Bronchial epithelial cell (primary cell): Measurements from ENCODE around the gene PRR15L. TPM values are rescaled to one million over a fixed set of nuclear protein-coding genes. Genes with fewer than 3 reads are reported as not detected.
A peak's percentile ranks its signal among the peaks of the same experiment; 100 is the strongest.
"Not testable (repeated sequence)": the region's sequence is repeated elsewhere in the genome, so short reads cannot be mapped to it uniquely, and the experiment has no call there.

Source experiments
- DNase-seq: peaks from one replicate; pipeline ENCODE4 v3.0.0-alpha.2; 2010; ENCODE audit warnings: low read depth
- FAIRE-seq: peaks from 2 replicates; lab custom pipeline; 2011; peaks lifted over from hg19 to GRCh38; lab: Jason Lieb, UNC
- H3K27me3 ChIP-seq: 2 replicates; pipeline ENCODE4 v1.5.1; 2011; ENCODE audit warnings: low read length; ENCODE audit not compliant: control insufficient read depth, insufficient read depth
- H3K36me3 ChIP-seq: 2 replicates; pipeline ENCODE4 v1.5.1; 2011; ENCODE audit warnings: low read length; ENCODE audit not compliant: control insufficient read depth, insufficient read depth
- H3K4me3 ChIP-seq: 2 replicates; pipeline ENCODE4 v1.5.1; 2011; ENCODE audit warnings: mild to moderate bottlenecking, low read depth, low read length, control low read depth
- total RNA-seq: library from RNA; depleted of rRNA; stranded (reverse); fragments of >200 nt; gene quantifications from 2 replicates; pipeline ENCODE4 v1.2.1, GENCODE V29; 2014
- TF ChIP-seq, protein P1 (sequence below): IDR thresholded peaks from 2 replicates; pipeline ENCODE4 v1.5.1; 2011; ENCODE audit warnings: mild to moderate bottlenecking, moderate library complexity, low read length, control low read depth, inconsistent platforms; ENCODE audit not compliant: insufficient read depth, severe bottlenecking

PRR15L gene
- total RNA-seq, 1 donor from 2014 or later: 1.6 TPM

DNA sequence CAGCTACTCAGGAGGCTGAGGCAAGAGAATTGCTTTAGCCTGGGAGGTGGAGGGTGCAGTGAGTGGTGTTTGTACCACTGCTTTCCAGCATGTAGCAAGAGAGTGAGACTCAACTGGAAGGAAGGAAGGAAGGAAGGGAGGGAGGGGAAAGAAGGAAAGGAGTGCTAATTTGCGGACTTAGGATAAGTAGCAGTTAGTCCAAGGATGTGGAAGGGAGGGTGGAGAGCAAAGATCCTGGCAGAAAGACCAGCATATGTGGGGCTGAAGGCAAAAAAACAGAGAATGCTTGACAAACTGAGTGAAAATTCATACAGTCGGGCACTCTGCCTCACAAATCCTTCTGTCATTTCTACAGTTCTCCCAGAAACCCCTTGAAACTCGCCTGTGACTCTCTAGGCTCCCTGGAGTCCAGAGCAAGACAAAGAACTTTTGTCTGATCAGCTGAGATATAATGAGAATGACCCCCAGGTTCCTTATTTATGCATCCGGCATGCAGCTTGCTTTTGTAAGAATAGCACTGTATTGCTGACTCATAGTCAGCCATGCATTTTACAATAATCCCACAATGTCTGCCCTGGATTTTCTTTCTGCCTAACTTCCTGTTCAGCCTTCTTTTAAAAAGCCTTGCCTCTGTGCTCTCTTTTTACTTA, 44.7 kb upstream of the PRR15L start:
- DNase-seq (peak; percentile 73), FAIRE-seq (no peak)
- Histone ChIP-seq H3K27me3 (no peaks in the 10 kb centered on the region), H3K36me3 (no peaks in the 10 kb centered on the region), H3K4me3 (no peak overlapping the region)
- TF ChIP-seq, protein P1, sequence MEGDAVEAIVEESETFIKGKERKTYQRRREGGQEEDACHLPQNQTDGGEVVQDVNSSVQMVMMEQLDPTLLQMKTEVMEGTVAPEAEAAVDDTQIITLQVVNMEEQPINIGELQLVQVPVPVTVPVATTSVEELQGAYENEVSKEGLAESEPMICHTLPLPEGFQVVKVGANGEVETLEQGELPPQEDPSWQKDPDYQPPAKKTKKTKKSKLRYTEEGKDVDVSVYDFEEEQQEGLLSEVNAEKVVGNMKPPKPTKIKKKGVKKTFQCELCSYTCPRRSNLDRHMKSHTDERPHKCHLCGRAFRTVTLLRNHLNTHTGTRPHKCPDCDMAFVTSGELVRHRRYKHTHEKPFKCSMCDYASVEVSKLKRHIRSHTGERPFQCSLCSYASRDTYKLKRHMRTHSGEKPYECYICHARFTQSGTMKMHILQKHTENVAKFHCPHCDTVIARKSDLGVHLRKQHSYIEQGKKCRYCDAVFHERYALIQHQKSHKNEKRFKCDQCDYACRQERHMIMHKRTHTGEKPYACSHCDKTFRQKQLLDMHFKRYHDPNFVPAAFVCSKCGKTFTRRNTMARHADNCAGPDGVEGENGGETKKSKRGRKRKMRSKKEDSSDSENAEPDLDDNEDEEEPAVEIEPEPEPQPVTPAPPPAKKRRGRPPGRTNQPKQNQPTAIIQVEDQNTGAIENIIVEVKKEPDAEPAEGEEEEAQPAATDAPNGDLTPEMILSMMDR: no peak

DNA sequence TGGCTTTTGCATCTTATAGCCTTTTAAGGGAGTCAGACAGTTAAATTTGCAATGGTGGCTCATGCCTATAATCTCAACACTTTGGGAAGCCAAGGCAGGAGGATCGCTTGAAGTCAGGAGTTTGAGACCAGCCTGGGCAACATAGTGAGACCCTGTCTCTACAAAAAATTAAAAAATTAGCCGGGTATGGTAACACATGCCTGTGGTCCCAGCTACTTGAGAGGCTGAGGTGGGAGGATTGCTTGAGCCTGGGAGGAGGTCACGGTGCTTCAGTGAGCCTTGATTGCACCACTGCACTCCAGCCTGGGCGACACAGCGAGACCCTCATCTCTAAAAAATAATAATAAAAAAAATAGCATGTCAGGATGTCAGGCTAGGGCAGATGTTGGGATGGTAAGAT, 44.0 kb upstream of the PRR15L start:
- not testable (repeated sequence) for H3K36me3 ChIP-seq, H3K4me3 ChIP-seq, FAIRE-seq, H3K27me3 ChIP-seq, DNase-seq

DNA sequence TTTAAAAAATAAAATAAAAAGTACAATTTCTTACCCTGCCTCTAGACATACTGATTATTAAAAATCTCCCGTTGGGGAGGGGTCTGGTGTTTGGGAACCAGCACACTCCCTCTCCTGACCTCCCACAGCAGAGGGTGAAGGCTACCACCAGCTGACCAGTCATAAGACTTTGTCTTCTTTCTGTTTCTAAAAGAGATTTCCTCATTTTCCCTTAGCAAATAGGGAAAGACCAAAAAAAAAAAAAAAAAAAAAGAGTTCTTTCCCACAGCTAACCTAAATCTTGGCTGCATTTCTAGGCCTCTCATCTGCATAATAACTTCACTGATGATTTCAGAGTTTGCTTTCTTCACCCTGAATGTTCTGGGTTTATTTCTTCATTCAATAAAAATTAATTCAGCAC, 43.5 kb upstream of the PRR15L start:
- Histone ChIP-seq H3K27me3 (no peaks in the 10 kb centered on the region), H3K36me3 (no peaks in the 10 kb centered on the region), H3K4me3 (no peak overlapping the region)
- TF ChIP-seq, protein P1: no peak
- FAIRE-seq (no peak), DNase-seq (no peak)

- DNase-seq: peak; percentile 63
- Histone ChIP-seq H3K4me3 (no peak overlapping the region), H3K27me3 (no peaks in the 10 kb centered on the region), H3K36me3 (no peaks in the 10 kb centered on the region)
- FAIRE-seq: no peak
- TF ChIP-seq, protein P1: peak; percentile 1
These were observed 41.9 kb upstream of the PRR15L start for GRCh38 chr17:47999582-47999981.

- no peak for FAIRE-seq
- TF ChIP-seq, protein P1: no peak
These were observed 40.4 kb upstream of the PRR15L start for GRCh38 chr17:47998044-47998443.

DNA sequence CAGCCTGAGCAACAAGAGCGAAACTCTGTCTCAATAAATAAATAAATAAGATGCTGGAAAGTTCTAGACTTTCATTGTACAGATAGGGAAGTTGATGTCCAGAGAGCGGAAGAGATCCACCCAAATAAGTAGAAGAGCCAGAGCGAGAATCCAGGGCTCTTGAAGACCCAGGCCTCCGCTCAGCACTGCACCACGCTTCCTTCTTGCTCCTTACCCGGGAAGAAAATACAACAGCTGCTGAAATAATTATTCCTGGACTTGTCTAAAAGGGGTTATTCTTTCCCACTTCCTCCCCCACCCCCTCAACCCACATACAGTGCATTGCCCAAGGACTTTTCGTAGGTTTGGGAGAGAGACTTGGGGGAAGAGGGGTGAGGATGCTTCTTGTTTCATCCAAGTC, 39.9 kb upstream of the PRR15L start:
- TF ChIP-seq, protein P1: no peak
- Histone ChIP-seq H3K36me3 (no peaks in the 10 kb centered on the region), H3K27me3 (no peaks in the 10 kb centered on the region), H3K4me3 (no peak overlapping the region)
- no peak for DNase-seq
- FAIRE-seq: no peak

More at GRCh38 chr17:47998044-47998443, 40.4 kb upstream of the PRR15L start:
- Histone ChIP-seq H3K36me3 (no peaks in the 10 kb centered on the region), H3K4me3 (no peak overlapping the region), H3K27me3 (no peaks in the 10 kb centered on the region)
- DNase-seq: no peak
